Measurements from ENCODE around the gene WDR59. TPM values are rescaled to one million over a fixed set of nuclear protein-coding genes. Genes with fewer than 3 reads are reported as not detected.

Gene WDR59, protein sequence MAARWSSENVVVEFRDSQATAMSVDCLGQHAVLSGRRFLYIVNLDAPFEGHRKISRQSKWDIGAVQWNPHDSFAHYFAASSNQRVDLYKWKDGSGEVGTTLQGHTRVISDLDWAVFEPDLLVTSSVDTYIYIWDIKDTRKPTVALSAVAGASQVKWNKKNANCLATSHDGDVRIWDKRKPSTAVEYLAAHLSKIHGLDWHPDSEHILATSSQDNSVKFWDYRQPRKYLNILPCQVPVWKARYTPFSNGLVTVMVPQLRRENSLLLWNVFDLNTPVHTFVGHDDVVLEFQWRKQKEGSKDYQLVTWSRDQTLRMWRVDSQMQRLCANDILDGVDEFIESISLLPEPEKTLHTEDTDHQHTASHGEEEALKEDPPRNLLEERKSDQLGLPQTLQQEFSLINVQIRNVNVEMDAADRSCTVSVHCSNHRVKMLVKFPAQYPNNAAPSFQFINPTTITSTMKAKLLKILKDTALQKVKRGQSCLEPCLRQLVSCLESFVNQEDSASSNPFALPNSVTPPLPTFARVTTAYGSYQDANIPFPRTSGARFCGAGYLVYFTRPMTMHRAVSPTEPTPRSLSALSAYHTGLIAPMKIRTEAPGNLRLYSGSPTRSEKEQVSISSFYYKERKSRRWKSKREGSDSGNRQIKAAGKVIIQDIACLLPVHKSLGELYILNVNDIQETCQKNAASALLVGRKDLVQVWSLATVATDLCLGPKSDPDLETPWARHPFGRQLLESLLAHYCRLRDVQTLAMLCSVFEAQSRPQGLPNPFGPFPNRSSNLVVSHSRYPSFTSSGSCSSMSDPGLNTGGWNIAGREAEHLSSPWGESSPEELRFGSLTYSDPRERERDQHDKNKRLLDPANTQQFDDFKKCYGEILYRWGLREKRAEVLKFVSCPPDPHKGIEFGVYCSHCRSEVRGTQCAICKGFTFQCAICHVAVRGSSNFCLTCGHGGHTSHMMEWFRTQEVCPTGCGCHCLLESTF
- 52.2 and 57.2 TPM in 2 replicates for polyA plus RNA-seq (2011; rRNA removed)
- polyA plus RNA-seq (2012; cell fraction: cytosol; rRNA removed) = 39.5 and 54.7 TPM in 2 replicates
- 135 TPM in 2 replicates for polyA plus RNA-seq (2012; cell fraction: nucleus; rRNA removed)
- 31.4 to 40.8 TPM (median 33.4 TPM) in 3 replicates for polyA plus RNA-seq (2017; fragmentation: RNase III; extraction: RNeasy Plus Mini Kit Qiagen cat#74134 plus additional on column Dnase treatment)
- polyA minus RNA-seq (2011; rRNA and poly(A)+ RNA removed) = 67.1 and 87.5 TPM in 2 replicates

DNA sequence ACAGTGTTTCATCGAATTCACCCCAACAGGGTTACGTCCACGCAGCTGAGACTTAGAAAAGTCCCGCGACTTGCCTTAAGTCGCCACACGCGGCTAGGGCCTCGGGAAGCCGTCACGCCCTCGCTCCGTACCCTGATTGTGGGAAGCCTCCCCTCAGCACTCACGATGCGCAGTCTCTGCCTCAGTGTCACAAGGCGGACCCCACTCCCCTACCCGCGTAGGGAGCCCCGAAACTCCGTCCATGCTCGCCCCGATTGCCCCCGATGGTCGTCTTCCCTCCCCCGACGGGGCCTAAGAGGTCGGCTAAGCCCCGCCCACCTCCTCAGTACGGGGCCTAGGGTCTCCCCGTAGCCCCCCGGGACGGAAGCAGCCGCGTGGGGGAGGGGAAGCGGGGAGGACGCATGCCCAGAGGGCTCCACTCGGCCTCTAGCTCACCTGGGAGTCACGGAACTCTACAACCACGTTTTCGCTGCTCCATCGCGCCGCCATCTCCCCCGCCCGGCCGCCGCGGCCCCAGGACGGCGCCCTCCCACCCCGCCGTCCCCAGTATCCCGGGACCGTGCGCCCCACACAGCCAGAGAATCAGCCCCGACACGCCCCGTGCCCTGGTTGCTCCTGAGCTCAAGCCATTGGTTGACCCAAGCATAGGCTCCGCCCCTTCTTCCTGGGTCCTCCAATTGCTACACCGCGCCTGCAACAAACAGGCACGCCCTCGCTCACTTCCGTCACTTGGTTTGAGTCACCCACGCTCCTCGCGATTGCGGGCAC, at the start of gene WDR59:
TSS of gene WDR59 (minus strand) at position 595 of the 768 bp plus-strand sequence. CDS start at position 489, 106 bp downstream.
- ChIA-PET CTCF (interaction anchor here (0.8 to 4.6 kb wide), 7 partner anchors 8 to 532 kb away, joined by 3 to 50 read pairs (median 5); partner anchors contain the start of gene ZNRF1), POLR2A (interaction anchor here (0.7 to 2.5 kb wide), 10 partner anchors 14 to 525 kb away, joined by 3 to 14 read pairs (median 4); partner anchors contain the start of genes RFWD3 and ZNRF1)
- Histone ChIP-seq H3K4me3 (peak within 1 kb of the TSS; percentile 100), H3K4me2 (peak within 1 kb of the TSS; percentile 99), H3K4me1 (0 out of 3 replicates have a peak, but pooled peaks cover 2% of the 10 kb centered on the region), H3K9me3 (no peaks in the 10 kb centered on the region), H3K27ac (peak within 1 kb of the TSS; percentile 92 to 94)
- peak; percentile 54 to 94 for DNase-seq (ENCODE audit: low read depth in 1 of 2, low spot score in 1 of 2)
- TF ChIP-seq RCOR1 (IDR thresholded peaks at IDR 0.05; ENCODE audit: low read depth, low read length) (no peak), NPAS2 (CRISPR knock-in tag; IDR thresholded peaks at IDR 0.05; ENCODE audit: borderline replicate concordance) (no peak), RFX5 (IDR thresholded peaks at IDR 0.05) (no peak), POLR2A (IDR thresholded peaks at IDR 0.05; ENCODE audit: low read length) (peak; percentile 72), GATA3 (IDR thresholded peaks at IDR 0.05; ENCODE audit: borderline replicate concordance) (0 out of 2 replicates have a peak, but pooled peaks have one; percentile 30), JUN (IDR thresholded peaks at IDR 0.05) (peak in 1 of 2 experiments; percentile 62; a peak in 1 of 5 replicates), CEBPB (IDR thresholded peaks at IDR 0.05) (no peak; a peak in 1 of 4 replicates), CHD4 (IDR thresholded peaks at IDR 0.05; ENCODE audit: borderline replicate concordance) (no peak), SREBF2 (IDR thresholded peaks at IDR 0.05) (no peak), ZNF302 (CRISPR knock-in tag; IDR thresholded peaks at IDR 0.05) (no peak), CHD2 (IDR thresholded peaks at IDR 0.05; ENCODE audit: low read length, partially characterized antibody) (peak; percentile 81), KDM5A (IDR thresholded peaks at IDR 0.05) (no peak), FOSL2 (IDR thresholded peaks at IDR 0.05) (no peak), FOSL2 (CRISPR knock-in tag; IDR thresholded peaks at IDR 0.05) (no peak), TFCP2L1 (CRISPR knock-in tag; IDR thresholded peaks at IDR 0.05) (peak; percentile 63; the same call in 1 of the 2 replicates), RNF2 (IDR thresholded peaks at IDR 0.05; ENCODE audit: borderline replicate concordance, low read depth) (no peak), PHF8 (IDR thresholded peaks at IDR 0.05; ENCODE audit: borderline replicate concordance, low read depth) (peak; percentile 69; the same call in 1 of the 2 replicates), ZC3H11A (IDR thresholded peaks at IDR 0.05) (no peak), HOXB13 (CRISPR knock-in tag; IDR thresholded peaks at IDR 0.05; ENCODE audit: low read depth) (no peak), HOXA7 (CRISPR knock-in tag; IDR thresholded peaks at IDR 0.05) (no peak), EHF (CRISPR knock-in tag; IDR thresholded peaks at IDR 0.05) (no peak)
- TF ChIP-seq, protein P1, sequence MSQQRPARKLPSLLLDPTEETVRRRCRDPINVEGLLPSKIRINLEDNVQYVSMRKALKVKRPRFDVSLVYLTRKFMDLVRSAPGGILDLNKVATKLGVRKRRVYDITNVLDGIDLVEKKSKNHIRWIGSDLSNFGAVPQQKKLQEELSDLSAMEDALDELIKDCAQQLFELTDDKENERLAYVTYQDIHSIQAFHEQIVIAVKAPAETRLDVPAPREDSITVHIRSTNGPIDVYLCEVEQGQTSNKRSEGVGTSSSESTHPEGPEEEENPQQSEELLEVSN (IDR thresholded peaks at IDR 0.05; ENCODE audit: borderline replicate concordance, low read depth) = no peak
- TF ChIP-seq, protein P2, sequence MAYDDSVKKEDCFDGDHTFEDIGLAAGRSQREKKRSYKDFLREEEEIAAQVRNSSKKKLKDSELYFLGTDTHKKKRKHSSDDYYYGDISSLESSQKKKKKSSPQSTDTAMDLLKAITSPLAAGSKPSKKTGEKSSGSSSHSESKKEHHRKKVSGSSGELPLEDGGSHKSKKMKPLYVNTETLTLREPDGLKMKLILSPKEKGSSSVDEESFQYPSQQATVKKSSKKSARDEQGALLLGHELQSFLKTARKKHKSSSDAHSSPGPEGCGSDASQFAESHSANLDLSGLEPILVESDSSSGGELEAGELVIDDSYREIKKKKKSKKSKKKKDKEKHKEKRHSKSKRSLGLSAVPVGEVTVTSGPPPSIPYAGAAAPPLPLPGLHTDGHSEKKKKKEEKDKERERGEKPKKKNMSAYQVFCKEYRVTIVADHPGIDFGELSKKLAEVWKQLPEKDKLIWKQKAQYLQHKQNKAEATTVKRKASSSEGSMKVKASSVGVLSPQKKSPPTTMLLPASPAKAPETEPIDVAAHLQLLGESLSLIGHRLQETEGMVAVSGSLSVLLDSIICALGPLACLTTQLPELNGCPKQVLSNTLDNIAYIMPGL (CRISPR knock-in tag; IDR thresholded peaks at IDR 0.05; ENCODE audit: borderline replicate concordance) = peak; percentile 73; the same call in 1 of the 2 replicates
- TF ChIP-seq, protein P3, sequence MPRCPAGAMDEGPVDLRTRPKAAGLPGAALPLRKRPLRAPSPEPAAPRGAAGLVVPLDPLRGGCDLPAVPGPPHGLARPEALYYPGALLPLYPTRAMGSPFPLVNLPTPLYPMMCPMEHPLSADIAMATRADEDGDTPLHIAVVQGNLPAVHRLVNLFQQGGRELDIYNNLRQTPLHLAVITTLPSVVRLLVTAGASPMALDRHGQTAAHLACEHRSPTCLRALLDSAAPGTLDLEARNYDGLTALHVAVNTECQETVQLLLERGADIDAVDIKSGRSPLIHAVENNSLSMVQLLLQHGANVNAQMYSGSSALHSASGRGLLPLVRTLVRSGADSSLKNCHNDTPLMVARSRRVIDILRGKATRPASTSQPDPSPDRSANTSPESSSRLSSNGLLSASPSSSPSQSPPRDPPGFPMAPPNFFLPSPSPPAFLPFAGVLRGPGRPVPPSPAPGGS (IDR thresholded peaks at IDR 0.05) = 0 out of 3 replicates have a peak, but pooled peaks have one; percentile 50
- TF ChIP-seq, protein P4, sequence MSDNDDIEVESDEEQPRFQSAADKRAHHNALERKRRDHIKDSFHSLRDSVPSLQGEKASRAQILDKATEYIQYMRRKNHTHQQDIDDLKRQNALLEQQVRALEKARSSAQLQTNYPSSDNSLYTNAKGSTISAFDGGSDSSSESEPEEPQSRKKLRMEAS (IDR thresholded peaks at IDR 0.05) = peak; percentile 70; the same call in 1 of the 2 replicates
- TF ChIP-seq, protein P5, sequence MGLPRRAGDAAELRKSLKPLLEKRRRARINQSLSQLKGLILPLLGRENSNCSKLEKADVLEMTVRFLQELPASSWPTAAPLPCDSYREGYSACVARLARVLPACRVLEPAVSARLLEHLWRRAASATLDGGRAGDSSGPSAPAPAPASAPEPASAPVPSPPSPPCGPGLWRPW (IDR thresholded peaks at IDR 0.05) = no peak
- no peak for FAIRE-seq
- ATAC-seq = peak; percentile 99
- 1% methylated on average over 16 of the region's 68 CpGs for WGBS (ENCODE audit: missing lambda C conversion rate)
